Right kidney (tissue), 1 donor: ENCODE measurements around the gene ZNF668.

Experiments
- DNase-seq: peaks from one replicate; pipeline ENCODE4 v3.0.0-alpha.2; 2016

The ZNF668 gene

DNA sequence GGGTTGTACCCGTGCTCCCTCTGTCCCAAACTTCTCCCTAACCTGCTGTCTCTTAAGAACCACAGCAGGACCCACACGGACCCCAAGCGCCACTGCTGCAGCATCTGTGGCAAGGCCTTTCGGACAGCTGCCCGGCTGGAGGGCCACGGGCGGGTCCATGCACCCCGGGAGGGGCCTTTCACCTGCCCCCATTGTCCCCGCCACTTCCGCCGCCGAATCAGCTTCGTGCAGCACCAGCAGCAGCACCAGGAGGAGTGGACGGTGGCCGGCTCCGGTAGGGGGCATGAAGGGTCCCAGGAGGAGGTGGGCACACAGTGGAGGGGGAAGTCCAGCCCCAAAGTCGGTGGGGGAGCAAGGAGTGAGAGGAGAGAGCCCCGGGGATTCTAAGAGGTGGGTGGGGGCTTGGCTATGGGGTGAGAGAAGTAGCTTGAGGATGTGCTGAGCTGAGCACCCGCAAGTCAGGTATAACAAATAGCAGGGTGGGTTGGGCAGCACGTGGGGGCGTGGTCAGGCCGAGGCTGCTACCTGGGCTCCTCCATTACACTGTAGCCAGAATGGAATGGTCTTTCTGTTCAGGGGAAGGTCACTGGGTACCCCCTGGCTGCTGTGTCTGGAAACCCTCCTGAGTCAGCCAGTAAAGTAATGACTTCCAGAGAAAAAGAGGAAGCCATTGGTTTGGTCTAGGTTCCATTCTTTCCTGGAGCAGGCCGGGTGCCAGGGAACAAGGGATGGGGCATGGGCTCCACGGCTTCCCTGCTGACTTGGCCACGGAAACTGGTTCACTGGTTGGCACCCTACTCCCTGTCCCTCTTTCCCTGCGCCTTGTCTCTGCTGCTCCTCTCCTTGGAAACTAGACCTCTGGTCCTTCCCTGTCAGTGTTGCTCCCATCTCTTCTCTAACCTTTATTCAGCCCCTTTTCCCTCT is 7.7 kb upstream of the ZNF668 start:
- no peak for DNase-seq

DNA sequence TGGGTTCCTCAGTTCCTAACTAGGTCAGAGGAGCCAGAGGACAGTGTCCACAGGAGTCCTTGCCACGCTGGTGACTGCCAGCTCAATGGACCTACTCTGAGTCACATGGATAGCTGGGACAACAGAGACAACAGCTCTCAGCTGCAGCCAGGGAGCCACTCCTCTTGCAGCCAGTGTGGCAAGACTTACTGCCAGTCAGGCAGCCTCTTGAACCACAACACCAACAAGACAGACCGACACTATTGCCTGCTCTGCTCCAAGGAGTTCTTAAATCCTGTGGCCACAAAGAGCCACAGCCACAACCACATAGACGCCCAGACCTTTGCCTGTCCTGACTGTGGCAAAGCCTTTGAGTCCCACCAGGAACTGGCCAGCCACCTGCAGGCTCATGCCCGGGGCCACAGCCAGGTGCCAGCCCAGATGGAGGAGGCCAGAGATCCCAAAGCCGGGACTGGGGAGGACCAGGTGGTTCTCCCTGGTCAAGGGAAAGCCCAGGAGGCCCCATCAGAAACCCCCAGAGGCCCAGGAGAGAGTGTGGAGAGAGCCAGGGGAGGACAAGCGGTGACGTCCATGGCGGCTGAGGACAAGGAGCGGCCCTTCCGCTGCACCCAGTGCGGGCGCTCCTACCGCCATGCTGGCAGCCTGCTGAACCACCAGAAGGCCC is 6.8 kb upstream of the ZNF668 start:
- DNase-seq, result no peak

DNA sequence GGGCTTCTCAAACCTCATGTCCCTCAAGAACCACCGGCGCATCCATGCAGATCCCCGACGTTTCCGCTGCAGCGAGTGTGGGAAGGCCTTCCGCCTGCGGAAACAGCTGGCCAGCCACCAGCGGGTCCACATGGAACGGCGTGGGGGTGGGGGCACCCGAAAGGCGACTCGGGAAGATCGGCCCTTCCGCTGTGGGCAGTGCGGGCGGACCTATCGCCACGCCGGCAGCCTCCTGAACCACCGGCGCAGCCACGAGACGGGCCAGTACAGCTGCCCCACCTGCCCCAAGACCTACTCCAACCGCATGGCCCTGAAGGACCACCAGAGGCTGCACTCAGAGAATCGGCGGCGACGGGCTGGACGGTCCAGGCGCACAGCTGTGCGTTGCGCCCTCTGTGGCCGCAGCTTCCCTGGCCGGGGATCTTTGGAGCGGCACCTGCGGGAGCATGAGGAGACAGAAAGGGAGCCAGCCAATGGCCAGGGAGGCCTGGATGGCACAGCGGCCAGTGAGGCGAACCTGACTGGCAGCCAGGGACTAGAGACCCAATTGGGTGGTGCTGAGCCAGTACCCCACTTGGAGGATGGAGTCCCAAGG is 6.1 kb upstream of the ZNF668 start:
- DNase-seq, result no peak

DNA sequence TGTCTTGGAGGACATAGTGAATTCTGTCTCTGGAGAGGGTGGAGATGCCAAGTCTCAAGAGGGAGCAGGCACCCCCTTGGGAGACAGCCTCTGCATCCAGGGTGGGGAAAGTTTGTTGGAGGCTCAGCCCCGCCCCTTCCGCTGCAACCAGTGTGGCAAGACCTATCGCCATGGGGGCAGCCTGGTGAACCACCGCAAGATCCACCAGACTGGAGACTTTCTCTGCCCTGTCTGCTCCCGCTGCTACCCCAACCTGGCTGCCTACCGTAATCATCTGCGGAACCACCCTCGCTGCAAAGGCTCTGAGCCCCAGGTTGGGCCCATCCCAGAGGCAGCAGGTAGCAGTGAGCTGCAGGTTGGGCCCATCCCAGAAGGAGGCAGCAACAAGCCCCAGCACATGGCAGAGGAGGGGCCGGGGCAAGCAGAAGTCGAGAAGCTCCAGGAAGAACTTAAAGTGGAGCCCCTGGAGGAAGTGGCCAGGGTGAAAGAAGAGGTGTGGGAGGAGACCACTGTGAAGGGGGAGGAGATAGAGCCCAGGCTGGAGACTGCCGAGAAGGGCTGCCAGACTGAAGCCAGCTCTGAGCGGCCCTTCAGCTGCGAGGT is 5.4 kb upstream of the ZNF668 start:
- no peak for DNase-seq

DNA sequence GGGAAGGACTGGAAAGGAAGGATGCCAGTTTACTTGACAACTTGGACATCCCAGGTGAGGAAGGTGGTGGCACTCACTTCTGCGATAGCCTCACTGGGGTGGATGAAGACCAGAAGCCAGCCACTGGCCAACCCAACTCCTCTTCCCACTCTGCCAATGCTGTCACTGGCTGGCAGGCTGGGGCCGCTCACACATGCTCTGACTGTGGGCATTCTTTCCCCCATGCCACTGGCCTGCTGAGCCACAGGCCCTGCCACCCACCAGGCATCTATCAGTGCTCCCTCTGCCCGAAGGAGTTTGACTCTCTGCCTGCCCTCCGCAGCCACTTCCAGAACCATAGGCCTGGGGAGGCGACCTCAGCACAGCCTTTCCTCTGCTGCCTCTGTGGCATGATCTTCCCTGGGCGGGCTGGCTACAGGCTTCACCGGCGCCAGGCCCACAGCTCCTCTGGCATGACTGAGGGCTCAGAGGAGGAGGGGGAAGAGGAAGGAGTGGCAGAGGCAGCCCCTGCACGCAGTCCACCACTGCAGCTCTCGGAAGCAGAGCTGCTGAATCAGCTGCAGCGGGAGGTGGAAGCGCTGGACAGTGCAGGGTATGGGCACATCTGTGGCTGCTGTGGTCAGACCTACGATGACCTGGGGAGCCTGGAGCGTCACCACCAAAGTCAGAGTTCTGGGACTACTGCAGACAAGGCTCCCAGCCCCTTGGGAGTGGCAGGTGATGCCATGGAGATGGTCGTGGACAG is 4.7 kb upstream of the ZNF668 start:
- DNase-seq, result no peak

DNA sequence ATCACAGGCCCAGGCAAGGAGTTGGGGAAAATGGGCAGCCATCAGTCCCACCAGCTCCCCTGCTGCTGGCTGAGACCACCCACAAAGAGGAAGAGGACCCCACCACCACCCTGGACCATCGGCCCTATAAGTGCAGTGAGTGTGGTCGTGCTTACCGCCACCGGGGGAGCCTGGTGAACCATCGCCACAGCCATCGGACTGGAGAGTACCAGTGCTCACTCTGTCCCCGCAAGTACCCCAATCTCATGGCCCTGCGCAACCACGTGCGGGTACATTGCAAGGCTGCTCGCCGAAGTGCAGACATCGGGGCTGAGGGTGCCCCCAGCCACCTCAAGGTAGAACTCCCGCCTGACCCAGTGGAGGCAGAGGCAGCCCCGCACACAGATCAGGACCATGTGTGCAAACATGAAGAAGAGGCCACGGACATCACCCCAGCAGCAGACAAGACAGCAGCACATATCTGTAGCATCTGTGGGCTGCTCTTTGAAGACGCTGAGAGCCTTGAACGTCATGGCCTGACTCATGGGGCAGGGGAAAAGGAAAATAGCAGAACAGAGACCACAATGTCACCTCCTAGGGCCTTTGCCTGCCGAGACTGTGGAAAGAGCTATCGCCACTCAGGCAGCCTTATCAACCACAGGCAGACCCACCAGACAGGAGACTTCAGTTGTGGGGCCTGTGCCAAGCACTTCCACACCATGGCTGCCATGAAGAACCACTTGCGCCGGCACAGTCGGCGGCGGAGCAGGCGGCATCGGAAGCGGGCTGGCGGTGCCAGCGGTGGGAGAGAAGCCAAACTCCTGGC is 3.8 kb upstream of the ZNF668 start:
- DNase-seq, result no peak

DNA sequence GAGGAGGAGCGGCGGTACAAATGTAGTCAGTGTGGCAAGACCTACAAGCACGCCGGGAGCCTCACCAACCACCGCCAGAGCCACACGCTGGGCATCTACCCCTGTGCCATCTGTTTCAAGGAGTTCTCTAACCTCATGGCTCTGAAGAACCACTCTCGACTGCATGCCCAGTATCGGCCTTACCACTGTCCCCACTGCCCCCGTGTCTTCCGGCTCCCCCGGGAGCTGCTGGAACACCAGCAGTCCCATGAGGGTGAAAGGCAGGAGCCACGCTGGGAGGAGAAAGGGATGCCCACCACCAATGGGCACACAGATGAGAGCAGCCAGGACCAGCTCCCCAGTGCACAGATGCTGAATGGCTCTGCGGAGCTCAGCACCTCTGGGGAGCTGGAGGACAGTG is 3.0 kb upstream of the ZNF668 start:
- no peak for DNase-seq

DNA sequence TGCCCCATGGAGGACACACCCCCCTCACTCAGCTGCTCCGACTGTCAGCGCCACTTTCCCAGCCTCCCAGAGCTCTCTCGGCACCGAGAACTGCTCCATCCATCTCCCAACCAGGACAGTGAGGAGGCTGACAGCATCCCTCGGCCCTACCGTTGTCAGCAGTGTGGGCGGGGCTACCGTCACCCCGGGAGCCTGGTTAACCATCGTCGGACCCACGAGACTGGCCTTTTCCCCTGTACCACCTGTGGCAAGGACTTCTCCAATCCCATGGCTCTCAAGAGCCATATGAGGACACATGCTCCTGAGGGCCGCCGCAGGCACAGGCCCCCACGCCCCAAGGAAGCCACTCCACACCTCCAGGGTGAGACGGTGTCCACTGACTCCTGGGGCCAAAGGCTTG is 2.3 kb upstream of the ZNF668 start:
- no peak for DNase-seq

DNA sequence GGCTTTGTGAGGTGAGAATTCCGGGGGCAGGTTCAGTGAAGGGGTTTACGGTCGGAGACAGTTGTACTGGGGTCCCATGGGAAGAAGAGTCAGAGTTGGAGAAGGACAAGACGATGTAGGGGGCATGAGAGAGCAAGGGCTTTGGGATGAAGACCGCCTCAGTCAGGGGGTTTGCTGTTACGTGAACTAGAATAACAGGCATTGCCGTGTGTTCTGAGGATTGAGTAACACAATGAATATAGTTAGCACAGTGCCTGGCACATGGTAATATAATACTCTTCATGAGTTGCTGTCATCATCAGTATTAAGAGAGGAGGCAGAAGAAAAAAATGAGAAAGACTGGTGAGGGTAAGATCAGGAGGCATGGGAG is 759 bp upstream of the ZNF668 start:
- no peak for DNase-seq

DNA sequence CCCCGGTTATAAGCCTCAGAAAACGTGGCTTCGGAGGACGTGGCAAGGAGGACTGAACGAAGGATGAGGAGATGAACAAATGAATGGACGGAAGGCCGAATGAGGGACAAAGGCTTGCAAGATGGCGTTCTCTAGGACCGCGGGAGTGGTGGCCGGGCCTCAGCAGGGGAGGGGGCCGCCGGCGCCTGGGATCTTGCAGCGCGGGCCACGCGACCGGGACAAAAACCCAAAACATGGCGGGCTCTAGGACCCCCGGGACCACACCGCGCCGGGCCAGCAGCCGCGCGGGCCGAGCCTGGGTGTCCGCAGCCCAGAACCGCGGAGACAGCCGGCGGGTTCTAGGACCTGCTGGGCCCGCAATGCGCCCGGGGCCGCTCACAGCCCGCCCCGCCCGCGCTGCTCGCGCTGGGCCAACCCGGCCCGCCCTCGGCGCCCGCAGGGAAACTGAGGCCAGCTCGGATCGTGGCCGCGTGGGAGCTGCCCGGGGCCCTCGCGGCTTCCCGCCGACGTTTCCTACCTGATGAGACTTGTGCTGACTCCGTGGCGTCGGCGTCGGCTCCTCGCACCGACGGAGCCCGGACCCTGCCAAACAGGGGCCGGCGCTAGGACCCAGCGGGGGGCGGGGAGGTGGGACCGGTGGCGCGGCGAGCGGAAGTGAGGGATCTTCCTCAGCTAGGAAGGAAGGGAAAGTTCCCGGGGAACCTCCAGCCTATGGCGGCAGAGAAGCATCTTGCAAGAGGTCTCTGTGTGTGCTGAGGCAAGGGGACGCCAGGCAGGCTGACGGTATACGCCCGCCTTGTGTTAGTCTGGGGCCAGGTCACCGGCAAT is 684 bp downstream of the ZNF668 start:
- DNase-seq, result peak; percentile 99

DNA sequence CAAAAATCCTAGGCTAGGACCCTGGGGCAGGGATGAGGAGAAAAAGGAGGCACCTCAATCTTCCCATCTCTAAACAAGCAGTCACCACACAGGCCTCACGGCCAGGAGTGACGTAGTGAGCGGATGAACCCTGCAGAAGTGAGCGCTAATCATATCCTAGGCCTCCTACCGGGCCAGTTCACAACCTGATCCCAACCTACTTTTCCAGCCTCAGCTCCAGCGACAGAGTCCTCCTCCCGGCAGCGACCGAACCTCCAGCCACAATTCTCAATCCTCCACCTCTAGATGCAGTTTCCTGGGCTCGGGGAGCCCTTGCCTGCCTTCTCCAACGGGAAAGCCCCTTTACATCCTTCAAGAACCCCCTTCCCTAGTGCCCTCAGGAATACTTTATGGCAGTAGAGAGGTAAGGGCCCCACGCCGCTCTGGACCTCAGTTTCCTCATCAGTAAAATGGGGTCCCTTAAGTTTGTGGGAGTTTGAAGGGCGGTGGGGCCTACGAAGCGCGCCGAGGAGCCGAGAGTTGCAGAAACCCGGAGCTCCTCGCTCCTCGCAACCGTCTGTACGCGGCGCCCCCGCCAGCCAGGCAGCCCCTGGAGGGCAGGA is 1.4 kb downstream of the ZNF668 start:
- DNase-seq, result no peak

DNA sequence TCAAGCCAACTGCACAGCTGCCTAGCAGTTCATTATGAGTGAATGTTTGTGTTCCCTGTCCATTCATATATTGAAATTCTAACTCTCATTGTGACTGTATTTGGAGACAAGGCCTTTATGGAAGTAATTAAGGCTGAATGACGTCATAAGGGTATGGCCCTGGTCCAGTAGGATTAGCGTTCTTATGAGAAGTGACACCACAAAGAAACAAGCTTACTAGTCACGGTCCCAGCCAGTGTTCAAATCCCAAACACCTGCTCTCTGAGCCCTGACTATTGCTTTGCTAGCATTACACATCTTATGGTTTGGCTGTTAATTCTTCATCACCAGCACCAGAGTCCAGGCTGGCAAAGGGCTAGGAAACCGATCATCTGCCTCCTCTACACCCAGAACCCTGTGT is 2.2 kb downstream of the ZNF668 start:
- DNase-seq, result no peak

DNA sequence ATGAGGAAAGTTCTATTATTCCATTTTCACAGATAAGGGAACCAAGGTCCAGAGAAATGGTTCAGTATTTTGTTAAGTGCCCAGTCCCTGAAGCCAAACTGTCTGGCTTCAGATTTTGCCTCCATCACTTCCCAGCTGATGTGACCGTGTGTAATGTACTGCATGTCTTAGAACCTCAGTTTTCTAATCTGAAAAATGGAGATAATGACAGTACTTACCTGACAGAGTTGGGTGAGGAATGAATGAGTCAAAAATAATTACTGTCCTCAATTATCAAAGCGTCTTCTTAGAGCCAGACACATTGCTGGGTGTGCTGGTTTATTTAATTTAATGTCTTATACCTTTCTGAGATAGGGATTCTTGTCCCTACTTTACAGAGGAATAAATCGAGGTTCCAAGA is 6.7 kb downstream of the ZNF668 start:
- DNase-seq, result no peak

DNA sequence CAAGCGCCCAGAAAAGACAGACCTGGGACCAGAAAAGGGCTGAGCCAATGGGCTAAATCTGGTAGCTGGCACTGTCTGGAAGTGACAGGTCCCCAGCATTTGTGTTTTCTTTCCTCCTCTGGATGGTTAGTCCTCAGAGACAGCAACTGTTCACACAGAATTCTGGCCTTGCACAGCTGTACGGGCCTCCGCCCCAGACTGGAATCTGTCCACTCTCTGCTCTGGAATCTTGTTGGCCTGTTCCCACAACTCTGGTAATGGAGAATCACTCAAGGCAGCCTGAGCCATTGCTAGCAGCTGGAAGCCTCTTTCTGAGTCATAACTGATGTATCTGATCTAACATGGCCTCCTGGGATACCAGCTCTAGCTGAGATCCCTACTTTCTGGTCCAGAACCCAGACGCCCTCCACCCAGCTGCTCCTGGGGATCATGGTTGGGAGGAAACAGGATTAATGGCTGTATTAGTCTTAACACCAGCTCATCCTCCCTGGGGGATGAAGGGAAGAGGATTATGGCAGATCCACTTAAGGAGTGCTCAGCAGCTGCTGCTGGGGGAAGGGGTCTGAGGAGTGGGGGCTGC is 9.1 kb downstream of the ZNF668 start:
- no peak for DNase-seq

DNA sequence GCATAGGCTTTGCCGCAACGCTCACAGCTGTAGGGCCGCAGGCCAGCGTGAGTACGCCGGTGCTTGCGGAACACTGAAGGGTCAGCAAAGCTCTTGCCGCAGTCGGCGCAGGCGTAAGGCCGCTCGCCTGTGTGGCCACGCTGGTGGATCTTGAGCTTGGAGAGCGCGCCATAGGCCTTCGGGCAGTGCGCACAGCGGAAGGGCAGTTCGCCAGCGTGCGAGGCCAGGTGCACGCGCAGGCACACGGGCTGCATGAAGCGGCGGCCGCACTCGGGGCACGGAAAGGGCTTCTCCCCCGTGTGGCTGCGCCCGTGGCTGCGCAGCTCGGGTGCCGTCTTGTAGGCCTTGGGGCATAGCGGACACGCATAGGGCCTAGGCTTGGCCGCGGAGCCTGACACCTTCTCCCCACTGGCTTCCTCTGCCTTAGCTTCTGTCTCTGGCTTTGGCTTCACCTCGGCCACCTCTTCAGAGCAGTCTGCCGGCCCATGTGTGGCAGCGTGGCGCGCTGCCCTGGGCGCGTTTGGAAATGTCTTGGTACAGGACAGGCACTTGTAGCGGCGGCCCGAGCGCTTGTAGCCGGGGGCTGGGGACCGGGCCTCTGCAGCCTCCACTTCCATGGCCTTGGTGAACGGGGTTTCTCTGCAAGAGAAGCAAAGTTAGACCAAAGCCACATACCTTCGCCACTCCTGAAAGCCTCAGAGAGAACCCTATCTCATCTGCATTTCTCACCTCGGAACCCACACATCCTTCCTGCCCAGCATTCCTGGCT is 10.0 kb downstream of the ZNF668 start:
- no peak for DNase-seq

DNA sequence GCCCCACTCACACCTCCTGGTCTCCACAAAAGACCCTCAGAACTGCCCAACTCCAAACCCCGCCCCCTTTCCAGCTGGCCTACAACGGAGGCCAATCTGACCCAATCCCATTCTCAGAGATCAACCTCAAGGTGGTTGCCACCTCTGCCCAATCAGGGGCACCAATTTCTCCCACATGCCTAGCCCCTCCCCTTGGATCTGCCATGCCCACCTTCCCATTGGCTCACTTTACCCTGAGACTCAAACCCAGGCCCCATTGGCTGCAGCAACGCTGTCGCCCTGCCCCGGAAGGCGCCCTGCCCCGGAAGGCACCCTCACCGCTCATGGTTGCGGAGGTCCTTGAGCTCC is 10.6 kb downstream of the ZNF668 start:
- DNase-seq, result no peak

DNA sequence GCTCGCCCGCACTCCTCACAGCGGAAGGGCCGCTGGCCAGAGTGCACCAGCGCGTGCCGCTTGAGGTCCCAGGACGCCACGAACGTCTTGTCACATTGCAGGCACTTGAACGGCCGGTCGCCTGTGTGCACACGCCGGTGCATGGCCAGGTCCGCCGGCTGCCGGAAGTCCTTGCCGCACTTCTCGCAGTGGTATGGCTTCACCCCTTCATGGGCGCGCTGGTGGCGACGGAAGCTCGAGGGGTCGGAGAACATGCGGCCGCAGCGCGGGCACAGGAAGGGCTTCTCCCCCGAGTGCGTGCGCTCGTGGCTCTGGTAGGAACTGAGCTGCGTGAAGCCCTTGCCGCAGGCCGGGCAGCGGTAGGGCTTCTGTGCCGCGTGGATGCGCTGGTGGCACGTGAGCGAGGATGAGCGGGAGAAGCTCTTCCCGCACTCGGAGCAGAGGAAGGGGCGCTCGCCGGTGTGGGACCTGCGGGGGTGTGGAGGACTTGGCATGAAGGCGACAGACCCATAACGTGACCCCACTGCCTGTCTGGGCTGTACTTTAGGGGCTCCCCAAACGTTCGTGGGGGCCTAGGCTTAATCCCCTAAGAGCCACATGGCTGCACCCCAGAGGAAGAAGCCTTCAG is 12.1 kb downstream of the ZNF668 start:
- DNase-seq, result no peak

DNA sequence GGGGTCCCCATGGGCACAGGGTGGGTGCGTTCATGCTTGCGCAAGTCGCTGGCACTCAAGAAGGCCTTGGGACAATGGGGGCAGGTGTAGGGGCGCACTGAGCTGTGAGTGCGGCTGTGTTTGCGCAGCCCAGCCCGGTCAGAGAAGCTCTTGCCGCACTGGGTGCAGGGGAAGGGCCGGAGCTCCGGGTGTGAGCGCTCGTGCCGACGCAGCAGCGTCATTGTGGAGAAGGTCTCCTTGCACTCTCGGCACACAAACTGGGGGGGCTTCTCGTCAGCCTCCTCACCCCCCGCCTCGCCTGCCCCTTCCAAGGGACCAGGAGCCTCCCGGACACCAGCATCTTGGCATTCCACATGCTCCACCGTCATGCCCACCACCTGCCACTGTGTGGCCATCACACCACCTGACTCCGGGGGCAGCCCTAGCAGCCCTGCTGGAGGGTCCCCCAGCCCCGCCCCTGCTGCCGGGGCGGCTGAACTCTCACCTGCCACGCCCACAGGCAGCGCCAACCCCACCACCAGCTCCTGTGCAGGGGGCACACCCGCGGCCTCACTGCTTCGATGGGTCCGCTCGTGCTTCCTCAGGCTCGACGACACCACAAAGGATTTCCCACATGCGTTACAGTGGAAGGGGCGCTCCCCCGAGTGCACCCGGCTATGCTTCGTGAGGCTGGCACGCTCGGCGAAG is 12.8 kb downstream of the ZNF668 start:
- DNase-seq, result no peak
